CD4-positive, alpha-beta memory T cell (primary cell): ENCODE results near the gene GRB2. TPM values are rescaled to one million over a fixed set of nuclear protein-coding genes. Genes with fewer than 3 reads are reported as not detected.

Experiments
- CTCF ChIA-PET: fragments of 350-600 bp; sonication (Branson Sonifier 250); formaldehyde crosslinking; loops from one replicate; lab custom pipeline; 2021; ENCODE audit warnings: inconsistent platforms; ENCODE audit not compliant: partially characterized antibody; lab: Charles Lee
- POLR2A ChIA-PET: fragments of 350-600 bp; sonication (Branson Sonifier 250); formaldehyde crosslinking; loops from one replicate; lab custom pipeline; 2021; ENCODE audit not compliant: partially characterized antibody; lab: Charles Lee
- DNase-seq, 5 donors: peaks; one replicate each; pipeline versions ENCODE4 v3.0.0 to v3.0.0-alpha.2; 2020 to 2022; ENCODE audit warnings: mixed read lengths in 1 of 5
- H3K27ac ChIP-seq: one replicate; pipeline ENCODE4 v1.7.0; 2013; ENCODE audit warnings: low read depth, low read length
- H3K27me3 ChIP-seq: 2 replicates; pipeline ENCODE4 v1.7.0; 2013; ENCODE audit warnings: mild to moderate bottlenecking, low read length, moderate library complexity; ENCODE audit not compliant: insufficient read depth
- H3K36me3 ChIP-seq: 2 replicates; pipeline ENCODE4 v1.7.0; 2013; ENCODE audit warnings: mild to moderate bottlenecking, low read length, moderate library complexity; ENCODE audit not compliant: insufficient read depth
- H3K4me1 ChIP-seq: 2 replicates; pipeline ENCODE4 v1.7.0; 2013; ENCODE audit warnings: mild to moderate bottlenecking, low read length, moderate library complexity; ENCODE audit not compliant: insufficient read depth
- H3K4me3 ChIP-seq, 2 donors: one replicate each; pipeline ENCODE4 v1.7.0; 2013; ENCODE audit warnings: low read length in 2 of 2, mild to moderate bottlenecking in 1 of 2
- H3K9me3 ChIP-seq, 2 donors: one replicate each; pipeline ENCODE4 v1.7.0; 2013; ENCODE audit warnings: low read length in 2 of 2, control low read depth in 1 of 2; ENCODE audit not compliant: control insufficient read depth in 1 of 2
- H3K27ac Mint-ChIP-seq, 7 donors: one replicate each; pipeline ENCODE4 v1.8.0; 2020 to 2021; ENCODE audit warnings: mixed read lengths in 7 of 7, mild to moderate bottlenecking in 6 of 7, inconsistent platforms in 3 of 7, moderate library complexity in 3 of 7
- H3K27me3 Mint-ChIP-seq, 2 donors: one replicate each; pipeline ENCODE4 v1.8.0; 2020 to 2021; ENCODE audit warnings: mixed read lengths in 2 of 2
- H3K36me3 Mint-ChIP-seq, 2 donors: one replicate each; pipeline ENCODE4 v1.8.0; 2020 to 2021; ENCODE audit warnings: mixed read lengths in 2 of 2, inconsistent platforms in 1 of 2, mild to moderate bottlenecking in 1 of 2
- H3K4me1 Mint-ChIP-seq, 4 donors: one replicate each; pipeline ENCODE4 v1.8.0; 2020 to 2021; ENCODE audit warnings: mixed read lengths in 4 of 4, mild to moderate bottlenecking in 1 of 4
- H3K4me3 Mint-ChIP-seq, 8 donors: one replicate each; pipeline ENCODE4 v1.8.0; 2020 to 2021; ENCODE audit warnings: mixed read lengths in 8 of 8, mild to moderate bottlenecking in 7 of 8, moderate library complexity in 6 of 8, inconsistent platforms in 3 of 8
- H3K9me3 Mint-ChIP-seq, 8 donors: one replicate each; pipeline ENCODE4 v1.8.0; 2020 to 2021; ENCODE audit warnings: mixed read lengths in 8 of 8, mild to moderate bottlenecking in 5 of 8, inconsistent platforms in 3 of 8, moderate library complexity in 1 of 8
- intact Hi-C: fragments of 100-400 bp; cut with micrococcal nuclease; formaldehyde crosslinking; loops from one replicate; pipeline ENCODE4 v1.15.1; 2023
- microRNA-seq: library from miRNA; unstranded; fragments of <30 nt; microRNA quantifications from one replicate; pipeline ENCODE4 v1.2.0, GENCODE V29; 2021; ENCODE audit warnings: borderline replicate concordance, borderline number of aligned reads, borderline microRNAs expressed, mixed read lengths
- polyA plus RNA-seq, 2 donors: library from polyadenylated mRNA; unstranded; fragments of 300-500 nt; fragmentation: Illumina TruSeq; gene quantifications; one replicate each; pipeline ENCODE4 v1.2.3, GENCODE V29; 2021
- total RNA-seq, 2 experiments: library from RNA; stranded (reverse); gene quantifications; one replicate each; pipeline ENCODE4 v1.2.3, GENCODE V29; 2021

GRB2 gene
- total and polyA plus RNA-seq, 4 experiments from 2014 or later, result 129 to 155 (median 132) TPM

- Histone ChIP-seq H3K27me3 (no peaks in the 10 kb centered on the region), H3K27ac (peak overlapping the region; percentile 89), H3K4me1 (peaks cover 27% of the 10 kb centered on the region), H3K9me3 (no peaks in the 10 kb centered on the region), H3K36me3 (peaks cover 15% of the 10 kb centered on the region), H3K4me3 (peak overlapping the region; percentile 61 to 89)
- H3K4me1 Mint-ChIP-seq, result peaks cover 10 to 35% (median 22%) of the 10 kb centered on the region in 4 donors
- peaks cover 3 to 29% of the 10 kb centered on the region in 2 donors for H3K36me3 Mint-ChIP-seq
- peak overlapping the region; percentile 66 to 92 (median 88) for H3K27ac Mint-ChIP-seq
- CTCF ChIA-PET, result interaction anchor here (0.6 to 5.1 kb wide), 29 partner anchors 9 to 309 kb away, joined by 3 to 59 read pairs (median 4); partner anchors contain the start of genes GGA3, JPT1, MRPS7 and NUP85
- intact Hi-C loops, result loop anchor here (1.0 to 2.0 kb wide), 2 partner anchors 88 to 142 kb away; partner anchors contain the start of gene SUMO2
- peak overlapping the region; percentile 76 to 85 (median 82) for H3K4me3 Mint-ChIP-seq
- peak in 3 of 5 donors; percentile 13 to 56 (median 15) for DNase-seq
- no peaks in the 10 kb centered on the region for H3K27me3 Mint-ChIP-seq
- POLR2A ChIA-PET, result interaction anchor here (0.5 to 6.3 kb wide), 39 partner anchors 9 to 988 kb away, joined by 3 to 193 read pairs (median 6); partner anchors contain the start of genes ARMC7, FDXR, GGA3 and GRB2
- no peaks in the 10 kb centered on the region for H3K9me3 Mint-ChIP-seq
Measured at GRCh38 chr17:75270218-75270965, 135.1 kb downstream of the GRB2 start.

- Histone ChIP-seq H3K9me3 (no peaks in the 10 kb centered on the region), H3K36me3 (peaks cover 15% of the 10 kb centered on the region), H3K4me3 (peak overlapping the region; percentile 61 to 89), H3K27ac (peak overlapping the region; percentile 89), H3K4me1 (peaks cover 27% of the 10 kb centered on the region), H3K27me3 (no peaks in the 10 kb centered on the region)
- intact Hi-C loops, result loop anchor here (1.0 to 2.0 kb wide), 2 partner anchors 87 to 142 kb away; partner anchors contain the start of gene SUMO2
- Mint-ChIP-seq H3K27me3 (no peaks in the 10 kb centered on the region), H3K9me3 (no peaks in the 10 kb centered on the region), H3K4me1 (peaks cover 10 to 35% (median 21%) of the 10 kb centered on the region in 4 donors), H3K36me3 (peaks cover 3 to 30% of the 10 kb centered on the region in 2 donors), H3K4me3 (peak overlapping the region; percentile 76 to 85 (median 82)), H3K27ac (peak overlapping the region in 6 of 7 donors; percentile 80 to 92 (median 89))
- POLR2A ChIA-PET, result interaction anchor here (0.6 to 6.3 kb wide), 16 partner anchors 9 to 397 kb away, joined by 3 to 193 read pairs (median 8); partner anchors contain the start of genes ARMC7, GGA3, GRB2 and MRPS7
- CTCF ChIA-PET, result interaction anchor here (0.7 to 5.1 kb wide), 8 partner anchors 8 to 248 kb away, joined by 3 to 59 read pairs (median 8); partner anchors contain the start of genes GGA3, MRPS7, NUP85 and SLC25A19
- DNase-seq, result no peak
Measured at GRCh38 chr17:75269844-75270217, 135.6 kb downstream of the GRB2 start.

Small RNA genes within 50 kb of the gene (microRNA-seq; reads per million reads assigned to microRNA genes)
- not detected for gene MIR3678

Other genes with a start within 250 kb of the GRB2 start
- gene SUMO2, start 222.7 kb downstream of the GRB2 start, total RNA-seq, result 100 to 1,000 TPM; 255 to 264 TPM
- 100 to 1,000 TPM; 302 to 416 TPM for gene SUMO2, start 222.7 kb downstream of the GRB2 start, polyA plus RNA-seq
- gene NUP85, start 200.0 kb downstream of the GRB2 start, total RNA-seq, result 100 to 1,000 TPM; 137 to 164 TPM
- 10 to 100 TPM; 33.4 to 49.1 TPM for gene NUP85, start 200.0 kb downstream of the GRB2 start, polyA plus RNA-seq
- gene GGA3, start 144.1 kb downstream of the GRB2 start, total RNA-seq, result 100 to 1,000 TPM; 121 to 122 TPM
- 10 to 100 TPM in 1 of 2 donors, 1 to 10 TPM in 1; 7.7 to 25.8 TPM for gene GGA3, start 144.1 kb downstream of the GRB2 start, polyA plus RNA-seq
- 10 to 100 TPM; 34.1 to 36.3 TPM for gene MRPS7, start 143.8 kb downstream of the GRB2 start, total RNA-seq
- 100 to 1,000 TPM; 107 to 150 TPM for gene MRPS7, start 143.8 kb downstream of the GRB2 start, polyA plus RNA-seq
- 10 to 100 TPM; 35.8 to 40.2 TPM for gene MIF4GD, start 134.4 kb downstream of the GRB2 start, total RNA-seq
- 10 to 100 TPM; 81.7 to 94.3 TPM for gene MIF4GD, start 134.4 kb downstream of the GRB2 start, polyA plus RNA-seq
- gene SLC25A19, start 116.2 kb downstream of the GRB2 start, total RNA-seq, result 10 to 100 TPM; 19.8 to 21.8 TPM
- 10 to 100 TPM; 13.2 to 15.4 TPM for gene SLC25A19, start 116.2 kb downstream of the GRB2 start, polyA plus RNA-seq
- gene TMEM94, start 51.0 kb upstream of the GRB2 start, total RNA-seq, result 100 to 1,000 TPM; 109 TPM
- 10 to 100 TPM in 1 of 2 donors, 1 to 10 TPM in 1; 3.9 to 18.0 TPM for gene TMEM94, start 51.0 kb upstream of the GRB2 start, polyA plus RNA-seq
- under 1 TPM; 0.32 to 0.53 TPM for gene CASKIN2, start 109.9 kb upstream of the GRB2 start, total RNA-seq
- not detected for gene CASKIN2, start 109.9 kb upstream of the GRB2 start, polyA plus RNA-seq
- gene TSEN54, start 110.8 kb upstream of the GRB2 start, total RNA-seq, result 10 to 100 TPM; 45.7 to 49.3 TPM
- gene TSEN54, start 110.8 kb upstream of the GRB2 start, polyA plus RNA-seq, result 100 to 1,000 TPM in 1 of 2 donors, 10 to 100 TPM in 1; 80.3 to 110 TPM
- 10 to 100 TPM; 40.1 to 43.6 TPM for gene LLGL2, start 120.0 kb upstream of the GRB2 start, total RNA-seq
- gene LLGL2, start 120.0 kb upstream of the GRB2 start, polyA plus RNA-seq, result 10 to 100 TPM; 19.3 to 24.4 TPM
- 10 to 100 TPM; 75.1 to 83.7 TPM for gene MYO15B, start 182.1 kb upstream of the GRB2 start, total RNA-seq
- gene MYO15B, start 182.1 kb upstream of the GRB2 start, polyA plus RNA-seq, result under 1 TPM in 1 of 2 donors, not detected in 1; 0.89 TPM
- not detected for gene SMIM5, start 227.8 kb upstream of the GRB2 start, total RNA-seq
- not detected for gene SMIM5, start 227.8 kb upstream of the GRB2 start, polyA plus RNA-seq